GM13977 (cell line): ENCODE results near the gene XYLB.

Source experiments
- DNase-seq: peaks from one replicate; pipeline ENCODE4 v3.0.0; 2012; ENCODE audit warnings: low spot score
- CTCF ChIP-seq: IDR thresholded peaks from 2 replicates; pipeline ENCODE4 v1.5.1; 2012; ENCODE audit warnings: mild to moderate bottlenecking, control low read depth; ENCODE audit not compliant: insufficient read depth; ENCODE audit errors: extremely low read depth, missing control alignments
- in situ Hi-C: fragments of 300-500 bp; cut with MboI; formaldehyde crosslinking; loops from one replicate; pipeline ENCODE4 v1.12.0; 2022; ENCODE audit warnings: low sequenced_read_pairs, low pct_unique_long_range_greater_than_20kb, mixed read lengths, inconsistent platforms; ENCODE audit not compliant: unreplicated experiment

The XYLB gene

GRCh38 chr3:38375072-38375471 is 28.5 kb downstream of the XYLB start:
- no peak for DNase-seq
- in situ Hi-C loops = no loop called here
- TF ChIP-seq CTCF = no peak

- no peak for TF ChIP-seq CTCF
- in situ Hi-C loops = no loop called here
- DNase-seq = no peak
These were observed 29.0 kb downstream of the XYLB start for GRCh38 chr3:38375488-38376097.

GRCh38 chr3:38376098-38376816 is 29.7 kb downstream of the XYLB start:
- no peak for TF ChIP-seq CTCF
- in situ Hi-C loops = no loop called here
- DNase-seq = no peak

- no peak for TF ChIP-seq CTCF
- DNase-seq = no peak
- in situ Hi-C loops = no loop called here
These were observed 32.7 kb downstream of the XYLB start for GRCh38 chr3:38379201-38379770.

GRCh38 chr3:38382506-38383080 is 36.0 kb downstream of the XYLB start:
- no peak for DNase-seq

More at GRCh38 chr3:38382506-38383080, 36.0 kb downstream of the XYLB start:
- TF ChIP-seq CTCF = no peak
- in situ Hi-C loops = no loop called here
